Gastroesophageal sphincter (tissue), 4 donors: Measurements from ENCODE around the gene AIFM3. TPM values are rescaled to one million over a fixed set of nuclear protein-coding genes. Genes with fewer than 3 reads are reported as not detected.
"Not testable (repeated sequence)": the region's sequence is repeated elsewhere in the genome, so short reads cannot be mapped to it uniquely, and the experiment has no call there.

Experiments used
- ATAC-seq: fragments of 150-250 bp; one replicate; pipeline ENCODE4 v1.9.1; 2016; ENCODE audit warnings: mild to moderate bottlenecking, moderate library complexity
- H3K27ac ChIP-seq, 4 donors: fragments of 200-600 bp; sonication (generic) in 3 of 4; 1 replicate in 3 of 4; 2 replicates in 1 of 4; pipeline ENCODE4 v1.5.1; 2016 to 2019
- H3K27me3 ChIP-seq: fragments of 200-600 bp; sonication (generic); one replicate; pipeline ENCODE4 v1.5.1; 2019
- H3K36me3 ChIP-seq, 2 donors: fragments of 200-600 bp; sonication (generic); one replicate each; pipeline ENCODE4 v1.5.1; 2019; ENCODE audit warnings: control low read depth in 1 of 2
- H3K4me1 ChIP-seq, 3 donors: fragments of 200-600 bp; sonication (generic); 1 replicate in 2 of 3; 2 replicates in 1 of 3; pipeline ENCODE4 v1.5.1; 2016 to 2019; ENCODE audit warnings: control low read depth in 2 of 3
- H3K4me3 ChIP-seq, 2 donors: fragments of 200-600 bp; sonication (generic); one replicate each; pipeline ENCODE4 v1.5.1; 2019; ENCODE audit warnings: mild to moderate bottlenecking in 1 of 2, moderate library complexity in 1 of 2
- H3K9me3 ChIP-seq, 3 donors: fragments of 200-600 bp; sonication (generic); one replicate each; pipeline ENCODE4 v1.5.1; 2017 to 2019; ENCODE audit warnings: control low read depth in 2 of 3
- CTCF ChIP-seq, 4 experiments: fragments of 200-600 bp in 2 of 4; fragments of 450-650 bp in 2 of 4; sonication (generic) in 1 of 4; IDR thresholded peaks; one replicate each; pipeline ENCODE4 v1.5.1; 2017 to 2019; ENCODE audit warnings: antibody characterized with exemption in 4 of 4, mild to moderate bottlenecking in 2 of 4, moderate library complexity in 2 of 4
- EP300 ChIP-seq: sonication (generic); formaldehyde crosslinking; IDR thresholded peaks from one replicate; pipeline ENCODE4 v1.6.1; 2017; ENCODE audit warnings: antibody characterized with exemption, mild to moderate bottlenecking
- POLR2A ChIP-seq, 2 donors: fragments of 450-650 bp; IDR thresholded peaks; one replicate each; pipeline ENCODE4 v1.6.1; 2017; ENCODE audit warnings: antibody characterized with exemption in 2 of 2, mild to moderate bottlenecking in 2 of 2, moderate library complexity in 1 of 2
- POLR2AphosphoS5 ChIP-seq: sonication (generic); formaldehyde crosslinking; IDR thresholded peaks from one replicate; pipeline ENCODE4 v1.6.1; 2017; ENCODE audit warnings: antibody characterized with exemption
- WGBS, 2 donors: methylation state at CpG; one replicate each; pipeline ENCODE4 v1.1.5; 2018; ENCODE audit warnings: low coverage in 1 of 2; 5-methylcytosine and 5-hydroxymethylcytosine counted together
- total RNA-seq, 4 donors: library from RNA; depleted of rRNA; stranded (reverse); fragments of >200 nt; gene quantifications; one replicate each; pipeline ENCODE4 v1.1.0, GENCODE V29; 2016

The AIFM3 gene
- total RNA-seq, 4 donors from 2014 or later, result 0.27 to 3.2 (median 2.0) TPM; not detected in 1

GRCh38 chr22:21000987-21001600 lies 34.0 kb downstream of the AIFM3 start:
- peak overlapping the region; percentile 93 to 98 (median 96) for H3K27ac ChIP-seq
- no peak for ATAC-seq
- H3K4me3 ChIP-seq, result peak overlapping the region; percentile 74 to 75
- H3K9me3 ChIP-seq, result no peaks in the 10 kb centered on the region
- H3K36me3 ChIP-seq, result peaks cover 0 to 44% of the 10 kb centered on the region in 2 donors
- no CpG with 5 or more reads among the region's 26 CpGs for WGBS, 2 donors
- no peaks in the 10 kb centered on the region for H3K27me3 ChIP-seq
- H3K4me1 ChIP-seq, result peaks cover 0 to 51% (median 25%) of the 10 kb centered on the region in 3 donors
- no peak for TF ChIP-seq POLR2AphosphoS5
- TF ChIP-seq CTCF (IDR thresholded peaks at IDR 0.05), result peak in 2 of 4 experiments; percentile 3 to 7
- TF ChIP-seq EP300, result no peak

- TF ChIP-seq POLR2AphosphoS5, result peak; percentile 79
- no peak for TF ChIP-seq EP300
- TF ChIP-seq CTCF (IDR thresholded peaks at IDR 0.05), result peak in 1 of 4 experiments; percentile 2
- TF ChIP-seq POLR2A (IDR thresholded peaks at IDR 0.05), result peak; percentile 81 to 89
- peak; percentile 97 for ATAC-seq
- Histone ChIP-seq H3K9me3 (no peaks in the 10 kb centered on the region), H3K27ac (peak within 1 kb of the TSS; percentile 93 to 98 (median 96)), H3K4me3 (peak within 1 kb of the TSS; percentile 74 to 75), H3K36me3 (peaks cover 0 to 37% of the 10 kb centered on the region in 2 donors), H3K4me1 (peaks cover 0 to 51% (median 25%) of the 10 kb centered on the region in 3 donors), H3K27me3 (no peaks in the 10 kb centered on the region)
- no CpG with 5 or more reads among the region's 83 CpGs for WGBS, 2 donors
These were observed 34.7 kb downstream of the AIFM3 start, which contains the start of gene THAP7 for GRCh38 chr22:21001601-21002325. TSS of gene THAP7 (minus strand) at chr22:21002118. CDS start at chr22:21001911, 207 bp downstream.

- 60 to 75% methylated on average over 1 to 4 of the region's 4 CpGs for WGBS, 2 donors
- TF ChIP-seq POLR2AphosphoS5 (no peak), CTCF (IDR thresholded peaks at IDR 0.05) (no peak), POLR2A (IDR thresholded peaks at IDR 0.05) (no peak), EP300 (no peak)
- Histone ChIP-seq H3K27me3 (no peaks in the 10 kb centered on the region), H3K36me3 (peaks cover 0 to 17% of the 10 kb centered on the region in 2 donors), H3K4me1 (peaks cover 0 to 42% (median 25%) of the 10 kb centered on the region in 3 donors), H3K27ac (peak overlapping the region in 3 of 4 donors; percentile 41 to 98 (median 97)), H3K9me3 (no peaks in the 10 kb centered on the region), H3K4me3 (no peak overlapping the region)
- ATAC-seq, result no peak
These were observed 36.7 kb downstream of the AIFM3 start for GRCh38 chr22:21003782-21004181.

GRCh38 chr22:21009208-21009607 lies 42.2 kb downstream of the AIFM3 start:
- H3K36me3 ChIP-seq, ATAC-seq: not testable (repeated sequence)
- WGBS, 2 donors, result 80% methylated on average over 11 of the region's 13 CpGs; no CpG with 5 or more reads in 1 of the 2 donors

GRCh38 chr22:21009638-21010425 lies 42.8 kb downstream of the AIFM3 start:
- Histone ChIP-seq H3K4me1 (peaks cover 0 to 16% (median 11%) of the 10 kb centered on the region in 3 donors), H3K36me3 (no peaks in the 10 kb centered on the region), H3K9me3 (no peaks in the 10 kb centered on the region), H3K4me3 (no peak overlapping the region), H3K27ac (no peak overlapping the region), H3K27me3 (no peaks in the 10 kb centered on the region)
- TF ChIP-seq CTCF (IDR thresholded peaks at IDR 0.05) (no peak), EP300 (no peak)
- WGBS, 2 donors, result 21 to 44% methylated on average over 5 of the region's 10 CpGs
- no peak for ATAC-seq

More at GRCh38 chr22:21009208-21009607, 42.2 kb downstream of the AIFM3 start:
- not testable (repeated sequence) for H3K4me1 ChIP-seq, H3K9me3 ChIP-seq, H3K27ac ChIP-seq, H3K4me3 ChIP-seq, H3K27me3 ChIP-seq
